WTC11 (cell line): Measurements from ENCODE around the gene CTNNA2. TPM values are rescaled to one million over a fixed set of nuclear protein-coding genes. Genes with fewer than 3 reads are reported as not detected.

ENCODE experiments used
- ATAC-seq: fragments of 200-7000 bp; cut with Tn5 transposase; 2 replicates; pipeline ENCODE4 v1.10.0; 2021; ENCODE audit warnings: mild to moderate bottlenecking, moderate library complexity
- CTCF ChIA-PET: fragments of 300-600 bp; sonication (Branson Sonifier 250); formaldehyde crosslinking; loops from one replicate; lab custom pipeline; 2021; ENCODE audit warnings: antibody characterized with exemption; lab: Charles Lee
- POLR2A ChIA-PET: fragments of 350-600 bp; sonication (Branson Sonifier 250); formaldehyde crosslinking; loops from one replicate; lab custom pipeline; 2021; ENCODE audit warnings: antibody characterized with exemption; lab: Charles Lee
- DNase-seq: peaks from one replicate; pipeline ENCODE4 v3.0.0; 2021; ENCODE audit warnings: low spot score
- H3K27ac Mint-ChIP-seq: 2 replicates; pipeline ENCODE4 v1.8.0; 2021; ENCODE audit warnings: mixed read lengths
- H3K27me3 Mint-ChIP-seq: 2 replicates; pipeline ENCODE4 v1.8.0; 2021; ENCODE audit warnings: low read depth, mild to moderate bottlenecking, moderate library complexity, mixed read lengths
- H3K36me3 Mint-ChIP-seq: 2 replicates; pipeline ENCODE4 v1.8.0; 2021; ENCODE audit warnings: mixed read lengths
- H3K4me1 Mint-ChIP-seq: 2 replicates; pipeline ENCODE4 v1.8.0; 2022; ENCODE audit warnings: mixed read lengths
- H3K4me3 Mint-ChIP-seq: 2 replicates; pipeline ENCODE4 v1.8.0; 2021; ENCODE audit warnings: mild to moderate bottlenecking, moderate library complexity, mixed read lengths
- H3K9me3 Mint-ChIP-seq: 2 replicates; pipeline ENCODE4 v1.8.0; 2021; ENCODE audit warnings: mixed read lengths
- CBFB ChIP-seq: sonication (generic); formaldehyde crosslinking; IDR thresholded peaks from 2 replicates; pipeline ENCODE4 v1.8.1; 2022; ENCODE audit warnings: mild to moderate bottlenecking, low read depth, missing genetic modification reagents
- ESRRA ChIP-seq: sonication (generic); formaldehyde crosslinking; IDR thresholded peaks from 2 replicates; pipeline ENCODE4 v1.8.1; 2022; ENCODE audit warnings: mild to moderate bottlenecking, missing genetic modification reagents, borderline replicate concordance
- ETV6 ChIP-seq: sonication (generic); formaldehyde crosslinking; IDR thresholded peaks from 2 replicates; pipeline ENCODE4 v1.8.1; 2022; ENCODE audit warnings: mild to moderate bottlenecking, missing genetic modification reagents
- JAZF1 ChIP-seq: fragments of 250-450 bp; sonication (Bioruptor Pico); IDR thresholded peaks from 2 replicates; pipeline ENCODE4 v1.9.0; 2021; ENCODE audit warnings: moderate library complexity, mild to moderate bottlenecking, inconsistent platforms
- JUN ChIP-seq: sonication (generic); formaldehyde crosslinking; IDR thresholded peaks from 2 replicates; pipeline ENCODE4 v1.8.0; 2023; ENCODE audit warnings: mild to moderate bottlenecking, missing genetic modification reagents
- KAT7 ChIP-seq: sonication (generic); formaldehyde crosslinking; IDR thresholded peaks from 2 replicates; pipeline ENCODE4 v1.8.1; 2023; ENCODE audit warnings: missing genetic modification reagents, mild to moderate bottlenecking, borderline replicate concordance
- NFATC4 ChIP-seq: fragments of 250-450 bp; sonication (Bioruptor Pico); IDR thresholded peaks from 2 replicates; pipeline ENCODE4 v1.9.0; 2021; ENCODE audit warnings: mild to moderate bottlenecking
- NR1H2 ChIP-seq: sonication (generic); formaldehyde crosslinking; IDR thresholded peaks from 2 replicates; pipeline ENCODE4 v1.9.0; 2021; ENCODE audit warnings: mild to moderate bottlenecking, moderate library complexity, missing genetic modification reagents
- NR3C1 ChIP-seq: sonication (generic); formaldehyde crosslinking; conservative IDR thresholded peaks from 2 replicates; pipeline ENCODE4 v1.8.1; 2023; ENCODE audit warnings: low read depth, mild to moderate bottlenecking, missing genetic modification reagents
- PRRX2 ChIP-seq: fragments of 250-450 bp; sonication (Bioruptor Pico); IDR thresholded peaks from 2 replicates; pipeline ENCODE4 v1.8.0; 2021; ENCODE audit warnings: mild to moderate bottlenecking
- SP1 ChIP-seq: sonication (generic); formaldehyde crosslinking; conservative IDR thresholded peaks from 2 replicates; pipeline ENCODE4 v1.8.1; 2022; ENCODE audit warnings: missing genetic modification reagents
- TEAD4 ChIP-seq: sonication (generic); formaldehyde crosslinking; IDR thresholded peaks from 2 replicates; pipeline ENCODE4 v1.8.0; 2022; ENCODE audit warnings: mild to moderate bottlenecking, missing genetic modification reagents
- ZBTB21 ChIP-seq: sonication (generic); formaldehyde crosslinking; IDR thresholded peaks from 2 replicates; pipeline ENCODE4 v1.8.1; 2023; ENCODE audit warnings: mild to moderate bottlenecking, missing genetic modification reagents, borderline replicate concordance
- ZNF671 ChIP-seq: fragments of 250-450 bp; sonication (Bioruptor Pico); IDR thresholded peaks from 2 replicates; pipeline ENCODE4 v1.8.0; 2021; ENCODE audit warnings: mild to moderate bottlenecking
- total RNA-seq: library from RNA; stranded (reverse); gene quantifications from 3 replicates; pipeline ENCODE4 v1.2.3, GENCODE V29; 2021
- TF ChIP-seq, protein P1 (sequence below): sonication (generic); formaldehyde crosslinking; IDR thresholded peaks from 2 replicates; pipeline ENCODE4 v1.8.0; 2022; ENCODE audit warnings: mild to moderate bottlenecking, missing genetic modification reagents
- TF ChIP-seq, protein P2 (sequence below): fragments of 250-450 bp; sonication (Bioruptor Pico); IDR thresholded peaks from 2 replicates; pipeline ENCODE4 v1.9.0; 2021; ENCODE audit warnings: mild to moderate bottlenecking, borderline replicate concordance
- TF ChIP-seq, protein P3 (sequence below): sonication (generic); formaldehyde crosslinking; IDR thresholded peaks from 2 replicates; pipeline ENCODE4 v1.8.0; 2022; ENCODE audit warnings: mild to moderate bottlenecking, missing genetic modification reagents
- TF ChIP-seq, protein P4 (sequence below): sonication (generic); formaldehyde crosslinking; IDR thresholded peaks from 2 replicates; pipeline ENCODE4 v1.8.1; 2022; ENCODE audit warnings: mild to moderate bottlenecking, moderate library complexity, missing genetic modification reagents
- TF ChIP-seq, protein P5 (sequence below): sonication (generic); formaldehyde crosslinking; IDR thresholded peaks from 2 replicates; pipeline ENCODE4 v1.8.1; 2023; ENCODE audit warnings: mild to moderate bottlenecking, missing genetic modification reagents, moderate library complexity
- TF ChIP-seq, protein P6 (sequence below): fragments of 250-450 bp; sonication (Bioruptor Pico); IDR thresholded peaks from 2 replicates; pipeline ENCODE4 v1.9.0; 2021; ENCODE audit warnings: mild to moderate bottlenecking

Gene CTNNA2
- total RNA-seq, 1 experiment from 2014 or later: 3.8 TPM

DNA sequence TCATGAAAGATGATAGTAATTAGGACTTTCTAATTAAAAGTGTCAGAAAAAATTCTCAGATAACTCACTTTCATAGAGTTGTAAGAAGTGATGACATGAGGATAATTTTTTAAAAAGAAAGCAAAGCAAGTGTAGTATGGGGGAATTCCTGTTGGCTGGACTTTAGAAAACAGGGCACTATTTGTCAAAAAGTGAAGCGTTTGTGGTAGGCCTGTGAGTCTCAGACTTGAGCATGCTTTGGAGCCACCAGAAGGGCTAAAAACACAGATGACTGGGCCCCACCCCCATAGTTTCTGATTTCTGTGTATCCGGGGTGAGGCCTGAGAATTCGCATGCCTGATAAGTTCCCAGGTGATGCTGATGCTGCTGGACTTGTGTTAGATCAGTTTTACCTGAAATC, 1014.3 kb downstream of the CTNNA2 start:
- CTCF ChIA-PET: no interaction called here
- Mint-ChIP-seq H3K36me3 (no peaks in the 10 kb centered on the region), H3K27me3 (no peaks in the 10 kb centered on the region), H3K9me3 (no peaks in the 10 kb centered on the region), H3K4me3 (no peak overlapping the region), H3K27ac (no peak overlapping the region), H3K4me1 (0 out of 2 replicates have a peak, but pooled peaks cover 4% of the 10 kb centered on the region)
- TF ChIP-seq, protein P1, sequence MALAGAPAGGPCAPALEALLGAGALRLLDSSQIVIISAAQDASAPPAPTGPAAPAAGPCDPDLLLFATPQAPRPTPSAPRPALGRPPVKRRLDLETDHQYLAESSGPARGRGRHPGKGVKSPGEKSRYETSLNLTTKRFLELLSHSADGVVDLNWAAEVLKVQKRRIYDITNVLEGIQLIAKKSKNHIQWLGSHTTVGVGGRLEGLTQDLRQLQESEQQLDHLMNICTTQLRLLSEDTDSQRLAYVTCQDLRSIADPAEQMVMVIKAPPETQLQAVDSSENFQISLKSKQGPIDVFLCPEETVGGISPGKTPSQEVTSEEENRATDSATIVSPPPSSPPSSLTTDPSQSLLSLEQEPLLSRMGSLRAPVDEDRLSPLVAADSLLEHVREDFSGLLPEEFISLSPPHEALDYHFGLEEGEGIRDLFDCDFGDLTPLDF (CRISPR knock-in tag): no peak
- TF ChIP-seq NFATC4 (CRISPR knock-in tag) (no peak), SP1 (CRISPR knock-in tag) (no peak), NR3C1 (CRISPR knock-in tag) (no peak), PRRX2 (CRISPR knock-in tag) (no peak), JAZF1 (no peak)
- TF ChIP-seq, protein P2, sequence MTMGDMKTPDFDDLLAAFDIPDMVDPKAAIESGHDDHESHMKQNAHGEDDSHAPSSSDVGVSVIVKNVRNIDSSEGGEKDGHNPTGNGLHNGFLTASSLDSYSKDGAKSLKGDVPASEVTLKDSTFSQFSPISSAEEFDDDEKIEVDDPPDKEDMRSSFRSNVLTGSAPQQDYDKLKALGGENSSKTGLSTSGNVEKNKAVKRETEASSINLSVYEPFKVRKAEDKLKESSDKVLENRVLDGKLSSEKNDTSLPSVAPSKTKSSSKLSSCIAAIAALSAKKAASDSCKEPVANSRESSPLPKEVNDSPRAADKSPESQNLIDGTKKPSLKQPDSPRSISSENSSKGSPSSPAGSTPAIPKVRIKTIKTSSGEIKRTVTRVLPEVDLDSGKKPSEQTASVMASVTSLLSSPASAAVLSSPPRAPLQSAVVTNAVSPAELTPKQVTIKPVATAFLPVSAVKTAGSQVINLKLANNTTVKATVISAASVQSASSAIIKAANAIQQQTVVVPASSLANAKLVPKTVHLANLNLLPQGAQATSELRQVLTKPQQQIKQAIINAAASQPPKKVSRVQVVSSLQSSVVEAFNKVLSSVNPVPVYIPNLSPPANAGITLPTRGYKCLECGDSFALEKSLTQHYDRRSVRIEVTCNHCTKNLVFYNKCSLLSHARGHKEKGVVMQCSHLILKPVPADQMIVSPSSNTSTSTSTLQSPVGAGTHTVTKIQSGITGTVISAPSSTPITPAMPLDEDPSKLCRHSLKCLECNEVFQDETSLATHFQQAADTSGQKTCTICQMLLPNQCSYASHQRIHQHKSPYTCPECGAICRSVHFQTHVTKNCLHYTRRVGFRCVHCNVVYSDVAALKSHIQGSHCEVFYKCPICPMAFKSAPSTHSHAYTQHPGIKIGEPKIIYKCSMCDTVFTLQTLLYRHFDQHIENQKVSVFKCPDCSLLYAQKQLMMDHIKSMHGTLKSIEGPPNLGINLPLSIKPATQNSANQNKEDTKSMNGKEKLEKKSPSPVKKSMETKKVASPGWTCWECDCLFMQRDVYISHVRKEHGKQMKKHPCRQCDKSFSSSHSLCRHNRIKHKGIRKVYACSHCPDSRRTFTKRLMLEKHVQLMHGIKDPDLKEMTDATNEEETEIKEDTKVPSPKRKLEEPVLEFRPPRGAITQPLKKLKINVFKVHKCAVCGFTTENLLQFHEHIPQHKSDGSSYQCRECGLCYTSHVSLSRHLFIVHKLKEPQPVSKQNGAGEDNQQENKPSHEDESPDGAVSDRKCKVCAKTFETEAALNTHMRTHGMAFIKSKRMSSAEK: no peak
- POLR2A ChIA-PET: no interaction called here
- ATAC-seq (no peak), DNase-seq (no peak)

DNA sequence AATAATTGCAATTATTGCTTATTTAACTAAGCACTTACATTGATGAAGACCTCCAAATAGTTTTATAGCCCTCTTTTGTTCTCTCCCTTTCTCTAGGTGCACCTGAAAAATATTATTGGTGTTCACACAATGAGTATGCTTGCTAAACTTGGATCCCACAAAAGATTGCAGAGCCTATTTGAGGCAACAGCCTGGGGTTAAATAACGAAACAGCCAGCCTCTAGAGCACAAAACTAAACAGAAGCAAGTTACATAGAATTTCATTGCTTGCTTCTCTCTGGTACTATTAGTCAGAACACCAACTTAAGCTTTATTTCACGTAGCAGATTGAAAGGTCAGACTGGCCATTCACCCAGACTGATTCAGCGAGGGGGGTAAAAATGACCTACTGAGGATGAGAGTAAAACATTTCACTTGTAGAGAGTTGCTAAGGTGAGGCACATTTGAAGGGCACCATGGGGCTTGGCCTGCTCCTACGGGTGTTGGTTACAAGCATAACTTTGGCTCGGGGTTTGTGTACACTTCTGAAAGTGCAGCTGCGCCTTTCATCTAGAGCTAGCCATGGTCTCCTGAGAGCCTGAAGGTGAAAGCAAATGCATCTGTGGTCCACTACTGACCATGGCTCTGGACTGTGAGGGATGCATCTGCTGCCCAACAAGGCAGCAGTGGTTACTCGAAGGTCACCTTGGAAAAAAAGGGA, 1016.8 kb downstream of the CTNNA2 start:
- CTCF ChIA-PET: no interaction called here

More for the DNA sequence above, 1016.8 kb downstream of the CTNNA2 start:
- ATAC-seq: no peak
- POLR2A ChIA-PET: no interaction called here
- no peak overlapping the region for H3K27ac Mint-ChIP-seq
- H3K27me3 Mint-ChIP-seq: no peaks in the 10 kb centered on the region; the same call in 1 of the 2 replicates
- no peak for DNase-seq
- H3K4me3 Mint-ChIP-seq: no peak overlapping the region
- H3K36me3 Mint-ChIP-seq: no peaks in the 10 kb centered on the region
- H3K9me3 Mint-ChIP-seq: no peaks in the 10 kb centered on the region
- TF ChIP-seq, protein P3, sequence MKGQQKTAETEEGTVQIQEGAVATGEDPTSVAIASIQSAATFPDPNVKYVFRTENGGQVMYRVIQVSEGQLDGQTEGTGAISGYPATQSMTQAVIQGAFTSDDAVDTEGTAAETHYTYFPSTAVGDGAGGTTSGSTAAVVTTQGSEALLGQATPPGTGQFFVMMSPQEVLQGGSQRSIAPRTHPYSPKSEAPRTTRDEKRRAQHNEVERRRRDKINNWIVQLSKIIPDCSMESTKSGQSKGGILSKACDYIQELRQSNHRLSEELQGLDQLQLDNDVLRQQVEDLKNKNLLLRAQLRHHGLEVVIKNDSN (CRISPR knock-in tag): no peak
- no peak for TF ChIP-seq ZBTB21 (CRISPR knock-in tag)
- no peak for TF ChIP-seq JUN
- TF ChIP-seq, protein P4, sequence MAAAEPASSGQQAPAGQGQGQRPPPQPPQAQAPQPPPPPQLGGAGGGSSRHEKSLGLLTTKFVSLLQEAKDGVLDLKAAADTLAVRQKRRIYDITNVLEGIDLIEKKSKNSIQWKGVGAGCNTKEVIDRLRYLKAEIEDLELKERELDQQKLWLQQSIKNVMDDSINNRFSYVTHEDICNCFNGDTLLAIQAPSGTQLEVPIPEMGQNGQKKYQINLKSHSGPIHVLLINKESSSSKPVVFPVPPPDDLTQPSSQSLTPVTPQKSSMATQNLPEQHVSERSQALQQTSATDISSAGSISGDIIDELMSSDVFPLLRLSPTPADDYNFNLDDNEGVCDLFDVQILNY: no peak
- no peak for TF ChIP-seq NR1H2 (CRISPR knock-in tag)
- no peak for TF ChIP-seq ZNF671 (CRISPR knock-in tag)
- TF ChIP-seq ESRRA (CRISPR knock-in tag): no peak
- TF ChIP-seq ETV6: no peak
- TF ChIP-seq, protein P5, sequence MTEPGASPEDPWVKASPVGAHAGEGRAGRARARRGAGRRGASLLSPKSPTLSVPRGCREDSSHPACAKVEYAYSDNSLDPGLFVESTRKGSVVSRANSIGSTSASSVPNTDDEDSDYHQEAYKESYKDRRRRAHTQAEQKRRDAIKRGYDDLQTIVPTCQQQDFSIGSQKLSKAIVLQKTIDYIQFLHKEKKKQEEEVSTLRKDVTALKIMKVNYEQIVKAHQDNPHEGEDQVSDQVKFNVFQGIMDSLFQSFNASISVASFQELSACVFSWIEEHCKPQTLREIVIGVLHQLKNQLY (CRISPR knock-in tag): no peak
- no peak for TF ChIP-seq KAT7 (CRISPR knock-in tag)
- TF ChIP-seq CBFB (CRISPR knock-in tag): no peak
- TF ChIP-seq SP1 (CRISPR knock-in tag): no peak
- TF ChIP-seq, protein P6, sequence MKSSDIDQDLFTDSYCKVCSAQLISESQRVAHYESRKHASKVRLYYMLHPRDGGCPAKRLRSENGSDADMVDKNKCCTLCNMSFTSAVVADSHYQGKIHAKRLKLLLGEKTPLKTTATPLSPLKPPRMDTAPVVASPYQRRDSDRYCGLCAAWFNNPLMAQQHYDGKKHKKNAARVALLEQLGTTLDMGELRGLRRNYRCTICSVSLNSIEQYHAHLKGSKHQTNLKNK (CRISPR knock-in tag): no peak
- no peak for TF ChIP-seq TEAD4 (CRISPR knock-in tag)
- 0 out of 2 replicates have a peak, but pooled peaks cover 4% of the 10 kb centered on the region for H3K4me1 Mint-ChIP-seq
